ENCODE results near the gene ROR1. TPM values are rescaled to one million over a fixed set of nuclear protein-coding genes. Genes with fewer than 3 reads are reported as not detected.

Gene ROR1
- total RNA-seq, 1 experiment from 2014 or later, result 56.3 TPM

GRCh38 chr1:63908016-63908415 lies 134.2 kb downstream of the ROR1 start:
- H3K4me3 Mint-ChIP-seq, result peak overlapping the region; percentile 25; the same call in 1 of the 2 replicates
- peak overlapping the region; percentile 60 for H3K27ac Mint-ChIP-seq
- peak; percentile 14 for ATAC-seq
- POLR2A ChIA-PET, result no interaction called here
- CTCF ChIA-PET, result interaction anchor here (0.7 to 4.7 kb wide), 5 partner anchors 10 to 585 kb away, joined by 3 to 36 read pairs (median 3); no protein-coding TSS in a partner anchor
- peaks cover 94% of the 10 kb centered on the region for H3K4me1 Mint-ChIP-seq
- no peaks in the 10 kb centered on the region for H3K36me3 Mint-ChIP-seq
- H3K27me3 Mint-ChIP-seq (ENCODE audit: low read depth), result no peaks in the 10 kb centered on the region
- no peak for DNase-seq (ENCODE audit: low spot score)
- no peak for TF ChIP-seq ZNF219 (CRISPR knock-in tag; IDR thresholded peaks at IDR 0.05; ENCODE audit: borderline replicate concordance)
- TF ChIP-seq ETV6 (CRISPR knock-in tag; IDR thresholded peaks at IDR 0.05), result no peak
- no peak for TF ChIP-seq ZNF317 (CRISPR knock-in tag; IDR thresholded peaks at IDR 0.05; ENCODE audit: borderline replicate concordance, low read depth)
- TF ChIP-seq NFE2L1 (CRISPR knock-in tag; IDR thresholded peaks at IDR 0.05), result peak; percentile 89
- TF ChIP-seq JUN (CRISPR knock-in tag; IDR thresholded peaks at IDR 0.05), result no peak
- H3K9me3 Mint-ChIP-seq, result no peaks in the 10 kb centered on the region

- no peaks in the 10 kb centered on the region for H3K27me3 Mint-ChIP-seq (ENCODE audit: low read depth)
- H3K27ac Mint-ChIP-seq, result 0 out of 2 replicates have a peak overlapping the region, but pooled peaks have one; percentile 91
- ATAC-seq (no peak), DNase-seq (ENCODE audit: low spot score) (no peak)
- no peak for TF ChIP-seq GTF2I (CRISPR knock-in tag; conservative IDR thresholded peaks at IDR 0.05)
- no peak for TF ChIP-seq ATF3 (CRISPR knock-in tag; conservative IDR thresholded peaks at IDR 0.05)
- TF ChIP-seq EMX1 (CRISPR knock-in tag; IDR thresholded peaks at IDR 0.05), result no peak
- TF ChIP-seq FOXP4 (CRISPR knock-in tag; IDR thresholded peaks at IDR 0.05), result no peak
- TF ChIP-seq NR2C2 (CRISPR knock-in tag; IDR thresholded peaks at IDR 0.05), result no peak
- no peak for TF ChIP-seq TP53 (CRISPR knock-in tag; IDR thresholded peaks at IDR 0.05)
- TF ChIP-seq ZNF263 (CRISPR knock-in tag; IDR thresholded peaks at IDR 0.05; ENCODE audit: low read depth), result no peak
- no peak for TF ChIP-seq ZNF532 (CRISPR knock-in tag; IDR thresholded peaks at IDR 0.05; ENCODE audit: borderline replicate concordance)
- POLR2A ChIA-PET, result no interaction called here
- H3K9me3 Mint-ChIP-seq, result no peaks in the 10 kb centered on the region
- peaks cover 95% of the 10 kb centered on the region for H3K4me1 Mint-ChIP-seq
- CTCF ChIA-PET, result interaction anchor here (1.5 to 4.7 kb wide), 2 partner anchors 9 to 164 kb away, joined by 3 to 36 read pairs; no protein-coding TSS in a partner anchor
- H3K36me3 Mint-ChIP-seq, result no peaks in the 10 kb centered on the region
- no peak overlapping the region for H3K4me3 Mint-ChIP-seq
These were observed 135.7 kb downstream of the ROR1 start for GRCh38 chr1:63909526-63909925.

- ATAC-seq (no peak), DNase-seq (ENCODE audit: low spot score) (no peak)
- ChIA-PET POLR2A (no interaction called here), CTCF (no interaction called here)
- Mint-ChIP-seq H3K27me3 (ENCODE audit: low read depth) (no peaks in the 10 kb centered on the region), H3K4me3 (no peak overlapping the region), H3K4me1 (peaks cover 96% of the 10 kb centered on the region), H3K27ac (no peak overlapping the region), H3K36me3 (no peaks in the 10 kb centered on the region), H3K9me3 (no peaks in the 10 kb centered on the region)
- TF ChIP-seq CREM (CRISPR knock-in tag; IDR thresholded peaks at IDR 0.05), result no peak
- no peak for TF ChIP-seq ZBTB21 (CRISPR knock-in tag; IDR thresholded peaks at IDR 0.05; ENCODE audit: borderline replicate concordance)
- no peak for TF ChIP-seq ZNF281 (CRISPR knock-in tag; IDR thresholded peaks at IDR 0.05)
- no peak for TF ChIP-seq MXD4 (CRISPR knock-in tag; IDR thresholded peaks at IDR 0.05; ENCODE audit: borderline replicate concordance)
- no peak for TF ChIP-seq ERG (CRISPR knock-in tag; IDR thresholded peaks at IDR 0.05)
- no peak for TF ChIP-seq ATF3 (CRISPR knock-in tag; conservative IDR thresholded peaks at IDR 0.05)
- TF ChIP-seq JUN (CRISPR knock-in tag; IDR thresholded peaks at IDR 0.05), result no peak
- no peak for TF ChIP-seq ZNF512 (CRISPR knock-in tag; IDR thresholded peaks at IDR 0.05; ENCODE audit: borderline replicate concordance)
These were observed 137.2 kb downstream of the ROR1 start for GRCh38 chr1:63911049-63911448.
